ENCODE results near the gene PELI2. TPM values are rescaled to one million over a fixed set of nuclear protein-coding genes. Genes with fewer than 3 reads are reported as not detected.

The PELI2 gene
- total and polyA plus RNA-seq, 2 of the 4 experiments (the other 2 are of a cell fraction) = 6.0 to 36.7 TPM

DNA sequence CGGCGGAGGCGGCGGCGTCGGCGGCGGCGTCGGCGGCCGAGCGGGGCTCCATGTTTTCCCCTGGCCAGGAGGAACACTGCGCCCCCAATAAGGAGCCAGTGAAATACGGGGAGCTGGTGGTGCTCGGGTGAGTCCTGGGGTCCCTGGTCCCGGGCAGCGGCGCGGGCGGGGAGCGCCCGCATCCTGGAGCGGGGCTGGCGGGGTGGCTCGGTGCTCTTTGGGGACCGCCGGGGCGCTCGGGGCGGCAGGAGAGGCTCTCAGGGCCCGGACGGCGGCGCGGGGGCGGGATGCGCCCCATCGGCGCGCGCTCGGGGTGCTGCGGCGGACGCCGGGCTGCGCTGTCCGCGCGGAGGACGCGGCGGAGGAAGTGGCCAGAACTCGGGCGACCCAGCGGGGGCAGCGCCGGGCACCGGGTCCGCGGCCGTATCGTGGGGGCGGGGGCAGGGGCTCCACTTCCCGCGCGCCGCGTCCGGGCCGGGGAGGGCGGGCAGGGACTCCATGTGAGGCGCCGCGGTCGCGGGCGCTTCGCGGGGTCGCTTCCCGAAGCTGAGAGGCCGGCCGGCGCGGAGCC is 485 bp downstream of the PELI2 start:
- POLR2A ChIA-PET (ENCODE audit: unreplicated experiment) = interaction anchor here (0.6 to 0.9 kb wide), 2 partner anchors 138 to 221 kb away, joined by 3 to 4 read pairs; no protein-coding TSS in a partner anchor
- TF ChIP-seq MAFK (IDR thresholded peaks at IDR 0.05; ENCODE audit: low read depth, low read length) = no peak
- no peak for TF ChIP-seq POLR2A (IDR thresholded peaks at IDR 0.05; ENCODE audit: low read depth, low read length)
- no peak for TF ChIP-seq RAD21 (IDR thresholded peaks at IDR 0.05; ENCODE audit: low read length)
- TF ChIP-seq NFE2L2 (IDR thresholded peaks at IDR 0.05; ENCODE audit: low read depth, low read length) = no peak
- no peak for TF ChIP-seq MAZ (IDR thresholded peaks at IDR 0.05; ENCODE audit: borderline replicate concordance, low read depth, low read length)
- TF ChIP-seq, protein P1, sequence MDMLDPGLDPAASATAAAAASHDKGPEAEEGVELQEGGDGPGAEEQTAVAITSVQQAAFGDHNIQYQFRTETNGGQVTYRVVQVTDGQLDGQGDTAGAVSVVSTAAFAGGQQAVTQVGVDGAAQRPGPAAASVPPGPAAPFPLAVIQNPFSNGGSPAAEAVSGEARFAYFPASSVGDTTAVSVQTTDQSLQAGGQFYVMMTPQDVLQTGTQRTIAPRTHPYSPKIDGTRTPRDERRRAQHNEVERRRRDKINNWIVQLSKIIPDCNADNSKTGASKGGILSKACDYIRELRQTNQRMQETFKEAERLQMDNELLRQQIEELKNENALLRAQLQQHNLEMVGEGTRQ (IDR thresholded peaks at IDR 0.05; ENCODE audit: low read depth, low read length) = no peak
- TF ChIP-seq, protein P2, sequence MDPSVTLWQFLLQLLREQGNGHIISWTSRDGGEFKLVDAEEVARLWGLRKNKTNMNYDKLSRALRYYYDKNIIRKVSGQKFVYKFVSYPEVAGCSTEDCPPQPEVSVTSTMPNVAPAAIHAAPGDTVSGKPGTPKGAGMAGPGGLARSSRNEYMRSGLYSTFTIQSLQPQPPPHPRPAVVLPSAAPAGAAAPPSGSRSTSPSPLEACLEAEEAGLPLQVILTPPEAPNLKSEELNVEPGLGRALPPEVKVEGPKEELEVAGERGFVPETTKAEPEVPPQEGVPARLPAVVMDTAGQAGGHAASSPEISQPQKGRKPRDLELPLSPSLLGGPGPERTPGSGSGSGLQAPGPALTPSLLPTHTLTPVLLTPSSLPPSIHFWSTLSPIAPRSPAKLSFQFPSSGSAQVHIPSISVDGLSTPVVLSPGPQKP (IDR thresholded peaks at IDR 0.05; ENCODE audit: borderline replicate concordance, low read depth, low read length) = no peak
- no peak for TF ChIP-seq RCOR1 (IDR thresholded peaks at IDR 0.05; ENCODE audit: insufficient replicate concordance, low read length)
- TF ChIP-seq MXI1 (IDR thresholded peaks at IDR 0.05; ENCODE audit: borderline replicate concordance, low read depth, low read length) = no peak
- no peak for TF ChIP-seq BHLHE40 (IDR thresholded peaks at IDR 0.05; ENCODE audit: low read depth, low read length)
- TF ChIP-seq CHD1 (IDR thresholded peaks at IDR 0.05; ENCODE audit: low read depth, low read length) = no peak
- no peak for TF ChIP-seq RFX5 (IDR thresholded peaks at IDR 0.05; ENCODE audit: low read depth, low read length)
- TF ChIP-seq, protein P3, sequence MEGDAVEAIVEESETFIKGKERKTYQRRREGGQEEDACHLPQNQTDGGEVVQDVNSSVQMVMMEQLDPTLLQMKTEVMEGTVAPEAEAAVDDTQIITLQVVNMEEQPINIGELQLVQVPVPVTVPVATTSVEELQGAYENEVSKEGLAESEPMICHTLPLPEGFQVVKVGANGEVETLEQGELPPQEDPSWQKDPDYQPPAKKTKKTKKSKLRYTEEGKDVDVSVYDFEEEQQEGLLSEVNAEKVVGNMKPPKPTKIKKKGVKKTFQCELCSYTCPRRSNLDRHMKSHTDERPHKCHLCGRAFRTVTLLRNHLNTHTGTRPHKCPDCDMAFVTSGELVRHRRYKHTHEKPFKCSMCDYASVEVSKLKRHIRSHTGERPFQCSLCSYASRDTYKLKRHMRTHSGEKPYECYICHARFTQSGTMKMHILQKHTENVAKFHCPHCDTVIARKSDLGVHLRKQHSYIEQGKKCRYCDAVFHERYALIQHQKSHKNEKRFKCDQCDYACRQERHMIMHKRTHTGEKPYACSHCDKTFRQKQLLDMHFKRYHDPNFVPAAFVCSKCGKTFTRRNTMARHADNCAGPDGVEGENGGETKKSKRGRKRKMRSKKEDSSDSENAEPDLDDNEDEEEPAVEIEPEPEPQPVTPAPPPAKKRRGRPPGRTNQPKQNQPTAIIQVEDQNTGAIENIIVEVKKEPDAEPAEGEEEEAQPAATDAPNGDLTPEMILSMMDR (conservative IDR thresholded peaks at IDR 0.05; ENCODE audit: low read depth, low read length) = no peak
- no peak for TF ChIP-seq CEBPB (IDR thresholded peaks at IDR 0.05; ENCODE audit: low read depth, low read length)
- TF ChIP-seq FOS (IDR thresholded peaks at IDR 0.05; ENCODE audit: low read depth, low read length) = no peak

More for the DNA sequence above, 485 bp downstream of the PELI2 start:
- Histone ChIP-seq H3K27me3 (ENCODE audit: control insufficient read depth, insufficient read depth, low read length) (no peaks in the 10 kb centered on the region), H3K4ac (ENCODE audit: low read depth, low read length) (no peak overlapping the region; the same call in 1 of the 2 replicates), H3K56ac (ENCODE audit: extremely low read depth, insufficient read depth, low read length) (peak overlapping the region; percentile 41; the same call in 1 of the 2 replicates), H3K18ac (ENCODE audit: low read depth, low read length) (no peak overlapping the region), H4K5ac (ENCODE audit: low read depth, low read length) (no peak overlapping the region), H2BK20ac (ENCODE audit: low read depth, low read length) (no peak overlapping the region), H2AK5ac (ENCODE audit: low read depth, low read length) (no peak overlapping the region), H2BK15ac (ENCODE audit: low read depth, low read length) (no peak overlapping the region), H3K14ac (replicated peaks; ENCODE audit: low read depth, low read length) (no peak overlapping the region), H3K9me1 (ENCODE audit: insufficient read depth, low read length) (peaks cover 4% of the 10 kb centered on the region; the same call in 1 of the 2 replicates), H2BK120ac (ENCODE audit: low read depth, low read length) (no peak overlapping the region), H2AK9ac (replicated peaks; ENCODE audit: low read depth, low read length, poor library complexity) (peak overlapping the region; percentile 60), H2BK5ac (ENCODE audit: low read depth, low read length, poor library complexity, severe bottlenecking) (peak overlapping the region; percentile 68), H3K36me3 (ENCODE audit: control insufficient read depth, insufficient read depth, low read length) (no peaks in the 10 kb centered on the region), H4K91ac (ENCODE audit: insufficient read depth, low read depth, low read length) (no peak overlapping the region; the same call in 1 of the 2 replicates), H3K9ac (ENCODE audit: low read depth, low read length) (peak overlapping the region; percentile 88), H3K79me1 (ENCODE audit: low read depth in 1 of 2, low read length in 2 of 2) (peaks cover 13 to 36% of the 10 kb centered on the region in 2 experiments), H3K4me2 (ENCODE audit: low read depth, low read length) (no peak overlapping the region), H3K23ac (ENCODE audit: low read depth, low read length) (no peak overlapping the region), H4K8ac (ENCODE audit: low read depth in 2 of 2, low read length in 2 of 2) (no peak overlapping the region), H3K4me3 (ENCODE audit: insufficient read depth, low read depth, low read length) (peak overlapping the region; percentile 59), H3K9me3 (ENCODE audit: control insufficient read depth, insufficient read depth, low read length) (no peaks in the 10 kb centered on the region), H2AFZ (replicated peaks; ENCODE audit: low read length, poor library complexity) (peak overlapping the region; percentile 88), H3K27ac (ENCODE audit: insufficient read depth, low read length) (peak overlapping the region; percentile 79), H4K20me1 (ENCODE audit: insufficient read depth, low read length) (peaks cover 23% of the 10 kb centered on the region; the same call in 1 of the 2 replicates), H3K4me1 (ENCODE audit: control insufficient read depth, insufficient read depth, low read length) (peaks cover 8% of the 10 kb centered on the region)
- DNase-seq (no peak), ATAC-seq (ENCODE audit: low read depth) (peak; percentile 40)
- CTCF ChIA-PET = interaction anchor here (0.6 to 2.1 kb wide), 4 partner anchors 9 to 305 kb away, joined by 3 to 5 read pairs (median 3); no protein-coding TSS in a partner anchor
- dilution Hi-C loops (cut with HindIII; ENCODE audit: low sequenced_read_pairs, unreplicated experiment) (no loop called here), intact Hi-C loops (cut with micrococcal nuclease) (loop anchor here (1.0 to 10.0 kb wide), 7 partner anchors 222 to 684 kb away; no protein-coding TSS in a partner anchor), in situ Hi-C loops (cut with MboI; ENCODE audit: low sequenced_read_pairs) (loop anchor here (25.0 kb wide), 1 partner anchor 406 kb away; no protein-coding TSS in a partner anchor)
- BruUV-seq (replicated peaks) = no TSS peak
- WGBS, 2 experiments (ENCODE audit: extremely low coverage in 2 of 2, insufficient read length in 1 of 2) = 0% methylated on average over 20 of the region's 87 CpGs; no CpG with 5 or more reads in 1 of the 2 experiments
